ACC112 (cell line): Measurements from ENCODE around the gene DGKI.

Experiments
- H2AFZ ChIP-seq: fragments of 200-600 bp; sonication (generic); one replicate; pipeline ENCODE4 v1.6.0; 2017; ENCODE audit warnings: antibody characterized with exemption, low read length; ENCODE audit not compliant: unreplicated experiment
- H3K27ac ChIP-seq: fragments of 200-600 bp; sonication (generic); 2 replicates; pipeline ENCODE4 v1.5.1; 2014; ENCODE audit warnings: low read depth, mild to moderate bottlenecking, antibody characterized with exemption, low read length, moderate library complexity
- H3K27me3 ChIP-seq: fragments of 200-600 bp; sonication (generic); 2 replicates; pipeline ENCODE4 v1.6.1; 2014; ENCODE audit warnings: mild to moderate bottlenecking, antibody characterized with exemption, low read length, moderate library complexity, mixed read lengths; ENCODE audit not compliant: insufficient read depth
- H3K36me3 ChIP-seq: fragments of 200-600 bp; sonication (generic); 2 replicates; pipeline ENCODE4 v1.6.1; 2016; ENCODE audit warnings: mild to moderate bottlenecking, antibody characterized with exemption, low read length, moderate library complexity, mixed read lengths; ENCODE audit not compliant: insufficient read depth
- H3K4me1 ChIP-seq: fragments of 200-600 bp; sonication (generic); one replicate; pipeline ENCODE4 v1.6.1; 2016; ENCODE audit warnings: low read length, mixed read lengths; ENCODE audit not compliant: insufficient read depth, unreplicated experiment, control insufficient read depth
- H3K4me3 ChIP-seq: fragments of 200-600 bp; sonication (generic); 2 replicates; pipeline ENCODE4 v1.5.1; 2014; ENCODE audit warnings: mild to moderate bottlenecking, low read depth, low read length
- H3K79me2 ChIP-seq: fragments of 200-600 bp; sonication (generic); one replicate; pipeline ENCODE4 v1.6.0; 2016; ENCODE audit warnings: low read length; ENCODE audit not compliant: control insufficient read depth, unreplicated experiment, insufficient read depth

The DGKI gene

DNA sequence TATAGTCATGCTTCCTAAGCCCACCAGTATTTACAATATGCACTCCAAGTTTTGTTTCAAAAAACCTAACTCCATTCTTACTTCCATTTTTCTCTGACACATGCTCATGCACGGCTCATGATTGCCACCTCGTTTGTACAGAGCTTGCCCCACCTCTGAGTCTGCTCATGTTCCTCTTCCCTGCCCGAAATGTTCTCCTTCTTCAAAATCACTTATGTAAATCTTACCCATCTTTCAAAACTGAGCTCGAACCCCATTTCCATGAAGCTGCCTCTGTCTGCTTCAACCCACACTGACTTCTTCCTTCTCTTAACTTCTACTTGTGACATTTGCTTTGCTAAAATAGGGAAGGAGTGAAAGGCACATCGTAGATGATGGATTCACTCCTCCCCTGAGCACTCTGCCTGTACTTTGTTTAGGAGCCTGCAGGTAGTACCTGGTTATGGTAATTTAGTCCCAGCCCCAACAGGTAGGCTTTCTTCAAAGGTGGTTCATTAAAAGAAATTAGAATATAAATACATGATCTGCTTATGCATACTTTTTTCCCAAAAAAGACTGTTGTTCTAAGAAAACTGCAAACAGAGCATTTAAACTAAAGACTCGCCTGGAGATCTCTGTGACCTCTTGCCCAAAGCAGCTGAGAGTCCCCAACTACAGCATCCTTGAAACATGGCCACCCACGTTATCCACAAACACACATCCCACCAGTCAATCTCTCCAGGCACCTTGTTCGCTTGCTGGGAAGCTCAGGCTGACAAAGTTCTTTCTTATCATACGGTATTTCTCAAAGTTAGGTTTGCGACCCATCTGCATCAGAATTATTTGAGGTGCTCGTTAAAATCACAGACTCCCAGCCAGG lies 172.0 kb downstream of the DGKI start:
- peaks cover 19% of the 10 kb centered on the region for H3K4me1 ChIP-seq
- 0 out of 2 replicates have a peak, but pooled peaks cover 2% of the 10 kb centered on the region for H3K36me3 ChIP-seq
- H2AFZ ChIP-seq, result no peak overlapping the region
- no peaks in the 10 kb centered on the region for H3K27me3 ChIP-seq
- no peak overlapping the region for H3K27ac ChIP-seq
- H3K4me3 ChIP-seq, result no peak overlapping the region
- H3K79me2 ChIP-seq, result no peaks in the 10 kb centered on the region

DNA sequence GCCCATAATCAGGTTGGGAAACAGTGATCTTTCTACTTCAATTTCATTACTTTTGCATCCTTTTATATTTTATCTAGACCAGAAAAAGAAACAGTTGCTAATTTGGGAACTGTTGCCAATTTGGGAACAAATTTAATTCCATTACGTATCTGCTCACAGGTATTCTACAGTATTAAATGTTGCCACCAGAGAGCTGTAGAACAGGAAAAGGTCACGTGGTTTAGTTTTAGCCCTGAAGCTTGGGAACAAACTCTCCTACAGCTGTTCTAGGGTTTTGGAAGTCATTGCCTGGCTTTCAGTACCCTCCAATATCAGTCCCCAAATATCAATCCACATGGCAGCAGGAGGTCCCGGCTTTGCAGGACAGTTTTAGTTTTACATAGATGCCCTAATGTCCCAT lies 172.7 kb downstream of the DGKI start:
- no peak overlapping the region for H2AFZ ChIP-seq
- H3K27ac ChIP-seq, result no peak overlapping the region
- H3K4me1 ChIP-seq, result peaks cover 27% of the 10 kb centered on the region
- H3K27me3 ChIP-seq, result no peaks in the 10 kb centered on the region
- H3K4me3 ChIP-seq, result no peak overlapping the region
- H3K36me3 ChIP-seq, result 0 out of 2 replicates have a peak, but pooled peaks cover 2% of the 10 kb centered on the region
- H3K79me2 ChIP-seq, result no peaks in the 10 kb centered on the region

- Histone ChIP-seq H3K4me3 (no peak overlapping the region), H3K27me3 (no peaks in the 10 kb centered on the region), H3K27ac (peak overlapping the region; percentile 99), H3K36me3 (no peaks in the 10 kb centered on the region), H2AFZ (no peak overlapping the region), H3K4me1 (peaks cover 43% of the 10 kb centered on the region), H3K79me2 (no peaks in the 10 kb centered on the region)
Observed at GRCh38 chr7:137671920-137672319, 174.9 kb downstream of the DGKI start.

DNA sequence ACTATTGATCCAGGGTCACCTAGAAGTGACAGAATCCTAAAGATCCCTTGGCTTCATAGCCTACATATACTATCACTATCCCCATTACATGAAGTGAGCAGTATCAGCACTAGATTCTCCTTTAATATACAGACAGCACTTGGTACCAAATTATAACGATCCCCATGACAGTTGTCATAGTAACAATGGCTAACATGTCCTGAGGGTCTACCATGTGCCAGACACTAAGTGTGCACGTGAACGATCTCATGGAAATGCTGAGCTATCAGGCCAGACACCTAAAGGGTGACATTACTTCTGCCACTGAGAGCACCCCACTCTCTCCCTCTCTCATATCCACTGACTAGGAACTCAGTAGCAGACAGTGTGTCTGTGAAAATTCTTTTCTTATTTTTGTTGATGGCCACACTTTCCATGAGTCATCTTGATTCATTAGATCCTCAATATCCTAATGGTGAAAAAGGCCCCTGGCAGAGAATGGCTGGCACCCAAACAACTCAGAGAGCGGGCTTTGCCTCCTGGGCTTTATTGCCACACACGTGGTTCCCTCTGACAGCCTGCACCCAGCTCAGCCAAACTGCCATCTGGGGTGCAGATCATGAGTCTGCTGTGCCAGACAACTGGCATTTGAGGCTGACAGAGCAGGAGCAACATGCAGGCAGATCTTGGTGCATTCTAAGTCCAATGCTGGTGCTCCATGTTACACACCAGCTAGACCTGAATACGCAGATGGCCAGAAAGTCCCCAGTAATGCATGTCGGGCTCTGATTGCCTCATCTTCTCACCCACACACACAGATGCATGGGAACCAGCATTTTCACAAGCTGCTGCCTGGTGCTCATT lies 176.3 kb downstream of the DGKI start:
- Histone ChIP-seq H3K36me3 (no peaks in the 10 kb centered on the region), H2AFZ (no peak overlapping the region), H3K4me1 (peaks cover 55% of the 10 kb centered on the region), H3K27ac (peak overlapping the region; percentile 99), H3K4me3 (no peak overlapping the region; the same call in 1 of the 2 replicates), H3K79me2 (peaks cover 10% of the 10 kb centered on the region), H3K27me3 (no peaks in the 10 kb centered on the region)

DNA sequence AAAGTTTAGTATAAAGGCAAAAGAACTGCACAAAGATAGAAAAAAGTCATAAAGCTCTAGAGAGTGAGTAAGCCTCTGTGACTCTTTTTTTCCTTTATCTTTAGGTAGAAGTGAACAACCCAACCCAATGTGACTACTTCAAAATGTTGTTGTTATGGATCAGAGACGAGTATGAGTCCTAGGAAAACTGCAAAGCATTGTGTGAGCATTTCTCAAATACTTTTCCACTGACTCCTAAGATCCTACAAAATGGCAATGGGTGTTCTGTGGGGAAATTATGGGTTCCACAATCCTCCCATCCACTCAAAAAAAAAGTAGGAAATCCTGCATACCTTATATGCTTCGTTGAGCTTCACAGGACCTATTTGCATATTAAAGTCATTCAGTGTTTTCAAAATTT lies 177.1 kb downstream of the DGKI start:
- Histone ChIP-seq H3K36me3 (no peaks in the 10 kb centered on the region), H3K4me1 (peaks cover 62% of the 10 kb centered on the region), H3K79me2 (peaks cover 10% of the 10 kb centered on the region), H3K4me3 (no peak overlapping the region; the same call in 1 of the 2 replicates), H3K27me3 (no peaks in the 10 kb centered on the region), H3K27ac (peak overlapping the region; percentile 99), H2AFZ (no peak overlapping the region)

DNA sequence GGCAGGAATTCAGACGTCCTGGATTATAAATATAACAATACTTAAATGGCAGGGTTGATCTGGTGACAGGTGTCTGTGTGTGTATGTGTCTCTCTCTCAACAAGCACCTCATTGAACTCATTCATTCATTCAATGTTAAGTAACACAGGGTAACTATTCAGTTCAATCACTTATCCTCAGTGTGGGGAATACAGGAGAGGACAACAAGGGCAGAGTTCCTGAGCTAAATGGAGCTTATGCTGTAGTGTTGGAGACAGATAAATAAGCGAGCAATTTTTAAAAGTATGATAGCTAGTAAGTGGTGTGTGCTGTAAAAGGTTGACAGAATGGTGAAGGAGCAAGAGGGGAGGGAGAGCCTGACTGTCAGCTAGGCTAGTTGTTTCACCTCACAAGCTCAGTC lies 178.4 kb downstream of the DGKI start:
- Histone ChIP-seq H3K4me1 (peaks cover 62% of the 10 kb centered on the region), H3K4me3 (peak overlapping the region; percentile 53), H3K79me2 (peaks cover 10% of the 10 kb centered on the region), H2AFZ (no peak overlapping the region), H3K27me3 (no peaks in the 10 kb centered on the region), H3K36me3 (no peaks in the 10 kb centered on the region), H3K27ac (peak overlapping the region; percentile 99)

GRCh38 chr7:137667633-137668387 lies 179.0 kb downstream of the DGKI start:
- H3K79me2 ChIP-seq, result peaks cover 10% of the 10 kb centered on the region
- no peaks in the 10 kb centered on the region for H3K27me3 ChIP-seq
- H3K4me3 ChIP-seq, result peak overlapping the region; percentile 53
- no peak overlapping the region for H2AFZ ChIP-seq
- H3K4me1 ChIP-seq, result peaks cover 62% of the 10 kb centered on the region
- peak overlapping the region; percentile 99 for H3K27ac ChIP-seq
- no peaks in the 10 kb centered on the region for H3K36me3 ChIP-seq

DNA sequence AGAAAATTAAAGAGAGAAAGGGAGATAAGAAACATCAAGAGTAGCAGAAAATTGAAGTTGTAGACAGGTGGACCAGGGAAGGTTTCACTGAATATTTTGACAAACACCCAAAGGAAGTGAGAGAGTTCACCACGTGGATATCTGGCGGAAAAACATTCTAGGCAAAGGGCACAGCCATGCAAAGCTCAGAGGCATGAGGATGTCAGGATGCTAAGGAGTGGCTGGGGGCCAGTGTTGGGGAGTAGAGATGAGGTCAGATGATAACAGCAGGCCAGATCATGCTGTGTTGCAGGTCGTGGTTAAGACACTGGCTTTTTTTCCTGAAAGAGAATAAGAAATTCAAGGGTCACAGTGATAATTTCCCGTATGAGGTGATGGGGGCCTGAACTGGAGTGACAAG lies 181.9 kb downstream of the DGKI start:
- no peaks in the 10 kb centered on the region for H3K36me3 ChIP-seq
- peaks cover 10% of the 10 kb centered on the region for H3K79me2 ChIP-seq
- H3K4me1 ChIP-seq, result peaks cover 44% of the 10 kb centered on the region
- H3K27me3 ChIP-seq, result no peaks in the 10 kb centered on the region
- no peak overlapping the region for H2AFZ ChIP-seq
- no peak overlapping the region for H3K4me3 ChIP-seq
- 0 out of 2 replicates have a peak overlapping the region, but pooled peaks have one; percentile 23 for H3K27ac ChIP-seq

- peaks cover 10% of the 10 kb centered on the region for H3K79me2 ChIP-seq
- H3K36me3 ChIP-seq, result no peaks in the 10 kb centered on the region
- no peaks in the 10 kb centered on the region for H3K27me3 ChIP-seq
- H3K27ac ChIP-seq, result no peak overlapping the region
- H3K4me1 ChIP-seq, result peaks cover 34% of the 10 kb centered on the region
- H2AFZ ChIP-seq, result no peak overlapping the region
- no peak overlapping the region for H3K4me3 ChIP-seq
Observed at GRCh38 chr7:137661634-137662033, 185.1 kb downstream of the DGKI start.

DNA sequence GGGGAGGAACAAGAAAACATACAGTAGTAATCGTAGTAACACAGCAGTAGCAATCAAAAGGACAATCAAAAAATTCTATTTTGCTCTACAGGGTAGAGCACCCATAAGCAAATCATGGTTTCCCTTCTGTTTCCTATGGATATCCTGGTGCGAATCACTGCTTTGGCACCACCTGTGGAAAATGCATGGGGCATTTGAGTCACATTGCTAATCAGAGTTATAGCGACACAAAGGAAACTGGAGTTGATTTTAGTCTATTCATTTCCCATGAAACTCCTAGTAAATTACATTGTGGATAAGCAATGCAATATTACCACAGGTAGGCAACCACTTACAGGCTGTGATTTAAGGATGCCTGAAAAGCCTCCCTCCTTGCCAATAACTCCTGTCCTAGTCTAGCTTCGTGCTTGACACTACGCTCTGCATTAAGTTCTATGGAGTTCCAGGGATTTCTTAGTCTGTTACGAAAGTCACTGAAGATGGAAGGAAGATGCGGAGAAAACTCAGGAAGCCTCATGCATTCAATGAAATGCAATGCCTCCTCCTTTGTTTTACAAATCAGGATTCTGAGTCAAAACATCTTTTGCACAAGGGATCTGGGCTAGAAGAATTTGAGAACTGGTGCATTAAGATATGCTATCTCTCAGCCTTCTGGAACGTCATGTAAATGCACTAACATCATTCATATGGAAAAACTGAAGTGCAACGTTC lies 188.4 kb downstream of the DGKI start:
- Histone ChIP-seq H2AFZ (no peak overlapping the region), H3K79me2 (no peaks in the 10 kb centered on the region), H3K27ac (peak overlapping the region; percentile 6; the same call in 1 of the 2 replicates), H3K4me3 (no peak overlapping the region), H3K36me3 (no peaks in the 10 kb centered on the region), H3K4me1 (peaks cover 30% of the 10 kb centered on the region), H3K27me3 (no peaks in the 10 kb centered on the region)
